HEK293T (cell line): Measurements from ENCODE around the gene MAP4K4.

Experiments used
- ARNT ChIP-seq: fragments of 450-650 bp; IDR thresholded peaks from 2 replicates; pipeline ENCODE4 v1.6.1; 2017; ENCODE audit warnings: mild to moderate bottlenecking
- ELF4 ChIP-seq: fragments of 450-650 bp; IDR thresholded peaks from 2 replicates; pipeline ENCODE4 v1.6.1; 2017; ENCODE audit warnings: antibody characterized with exemption
- FOXM1 ChIP-seq: fragments of 450-650 bp; IDR thresholded peaks from 2 replicates; pipeline ENCODE4 v1.6.1; 2017; ENCODE audit warnings: mild to moderate bottlenecking, borderline replicate concordance
- L3MBTL2 ChIP-seq: fragments of 450-650 bp; conservative IDR thresholded peaks from 2 replicates; pipeline ENCODE4 v1.6.1; 2016; ENCODE audit warnings: mild to moderate bottlenecking
- NFRKB ChIP-seq: fragments of 450-650 bp; IDR thresholded peaks from 2 replicates; pipeline ENCODE4 v1.6.1; 2016; ENCODE audit warnings: mild to moderate bottlenecking, moderate library complexity
- SP1 ChIP-seq: fragments of 450-650 bp; IDR thresholded peaks from 2 replicates; pipeline ENCODE4 v1.6.1; 2017
- TARDBP ChIP-seq: fragments of 450-650 bp; IDR thresholded peaks from 2 replicates; pipeline ENCODE4 v1.6.1; 2016

DNA sequence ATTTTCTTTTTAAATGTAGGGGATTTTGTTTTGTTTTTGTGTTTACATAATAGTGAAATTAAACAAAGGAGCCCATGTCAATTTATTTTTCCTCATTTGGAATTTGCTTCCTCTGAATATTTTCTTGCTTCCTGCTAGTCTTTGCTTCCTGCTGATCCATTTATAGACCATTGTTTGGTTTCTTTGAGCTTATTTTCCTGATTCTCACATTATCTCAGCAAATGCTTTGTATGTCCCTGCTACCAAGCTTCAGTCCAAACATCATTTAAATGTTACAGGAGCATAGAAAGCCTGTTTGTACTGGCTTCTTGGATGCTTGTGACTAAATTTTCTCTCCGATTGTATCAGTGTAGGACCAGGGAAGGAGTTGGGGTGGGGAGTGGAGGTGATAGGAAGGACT is 166.9 kb downstream of the MAP4K4 start:
- no peak for TF ChIP-seq ARNT
- TF ChIP-seq SP1 = no peak
- no peak for TF ChIP-seq L3MBTL2
- TF ChIP-seq FOXM1 = no peak
- TF ChIP-seq NFRKB = no peak
- no peak for TF ChIP-seq ELF4
- TF ChIP-seq TARDBP = no peak
